ENCODE data around the gene OR13C3.

The OR13C3 gene

GRCh38 chr9:104514901-104515300 lies 21.8 kb downstream of the OR13C3 start:
- TF ChIP-seq CTCF (IDR thresholded peaks at IDR 0.05; ENCODE audit: insufficient read depth, low read depth, low read length, missing control alignments), result no peak
- no peak overlapping the region for H3K4me3 ChIP-seq (ENCODE audit: low read depth, low read length)
- DNase-seq (ENCODE audit: low read depth), result no peak

DNA sequence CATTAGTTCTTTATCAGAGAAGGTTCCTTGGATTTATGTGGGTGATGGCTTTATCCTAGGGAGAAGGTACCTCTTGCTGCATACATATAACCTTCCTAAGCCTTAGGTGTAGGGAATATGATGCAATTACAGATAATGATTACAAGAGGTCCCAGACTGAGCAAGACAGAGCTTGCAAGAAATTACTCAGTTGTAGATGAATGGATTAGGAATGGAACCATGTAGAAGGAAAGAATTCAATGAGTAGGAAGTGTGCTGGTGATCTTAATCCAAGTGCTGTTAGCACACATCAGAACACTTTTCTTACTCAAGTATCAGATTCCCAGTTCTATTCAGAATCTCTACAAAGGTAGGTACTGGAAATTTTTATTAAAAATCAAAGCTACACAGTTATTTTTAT lies 30.1 kb downstream of the OR13C3 start:
- no peak for TF ChIP-seq CTCF (IDR thresholded peaks at IDR 0.05; ENCODE audit: insufficient read depth, low read depth, low read length, missing control alignments)
- no peak overlapping the region for H3K4me3 ChIP-seq (ENCODE audit: low read depth, low read length)
- DNase-seq (ENCODE audit: low read depth), result no peak

DNA sequence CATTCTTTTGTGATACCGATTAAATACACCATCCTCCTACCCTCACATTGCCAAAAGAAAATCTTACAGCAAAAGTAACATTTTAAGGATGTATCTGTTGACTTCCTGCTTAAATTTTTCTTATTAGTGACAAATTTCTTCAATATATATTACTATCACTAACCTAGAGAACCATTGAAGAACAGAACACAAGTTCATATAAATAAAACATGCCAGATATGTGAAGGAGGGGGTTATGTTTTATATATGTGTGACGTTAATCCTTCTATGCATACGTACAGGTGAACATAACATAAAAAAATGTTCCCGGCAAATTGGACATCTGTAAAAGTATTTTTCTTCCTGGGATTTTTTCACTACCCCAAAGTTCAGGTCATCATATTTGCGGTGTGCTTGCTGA lies 32.7 kb downstream of the OR13C3 start, which contains the start of gene OR13F1:
OR13F1 (plus strand) TSS at position 301 of the 400 bp plus-strand sequence; CDS start at position 301, 0 bp downstream.
- no peak within 1 kb of the TSS for H3K4me3 ChIP-seq (ENCODE audit: low read depth, low read length)
- DNase-seq (ENCODE audit: low read depth), result no peak
- no peak for TF ChIP-seq CTCF (IDR thresholded peaks at IDR 0.05; ENCODE audit: insufficient read depth, low read depth, low read length, missing control alignments)

GRCh38 chr9:104503440-104503839 lies 33.2 kb downstream of the OR13C3 start:
- no peak overlapping the region for H3K4me3 ChIP-seq (ENCODE audit: low read depth, low read length)
- DNase-seq (ENCODE audit: low read depth), result no peak
- TF ChIP-seq CTCF (IDR thresholded peaks at IDR 0.05; ENCODE audit: insufficient read depth, low read depth, low read length, missing control alignments), result no peak

DNA sequence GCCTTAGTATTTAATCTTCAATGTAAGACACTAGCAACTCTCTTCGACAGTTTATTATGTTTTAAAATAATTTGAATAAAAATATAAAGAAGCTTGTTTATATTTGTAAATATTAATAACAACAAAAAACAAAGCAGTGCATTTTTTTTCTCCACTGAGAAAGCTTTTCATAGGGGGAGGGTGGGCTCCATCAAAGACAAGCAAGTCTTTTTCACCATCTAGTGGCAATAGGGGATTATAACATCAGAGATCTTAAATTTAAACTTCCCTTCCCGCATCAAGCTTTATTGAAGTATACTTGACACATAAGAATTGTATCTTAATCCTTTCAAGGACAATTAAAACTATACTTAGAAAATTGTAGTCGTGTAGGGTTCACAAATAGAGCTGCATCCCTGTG lies 41.8 kb downstream of the OR13C3 start:
- DNase-seq (ENCODE audit: low read depth), result no peak
- no peak for TF ChIP-seq CTCF (IDR thresholded peaks at IDR 0.05; ENCODE audit: insufficient read depth, low read depth, low read length, missing control alignments)
- H3K4me3 ChIP-seq (ENCODE audit: low read depth, low read length), result no peak overlapping the region
